NK-92 (cell line): ENCODE data around the gene MBLAC1.
"Not testable (repeated sequence)": the region's sequence is repeated elsewhere in the genome, so short reads cannot be mapped to it uniquely, and the experiment has no call there.

ENCODE experiments used
- DNase-seq: peaks from one replicate; lab custom pipeline; 2025; ENCODE audit not compliant: unreplicated experiment; lab: John Stamatoyannopoulos, UW

Gene MBLAC1

GRCh38 chr7:100122067-100122466 lies 4.7 kb upstream of the MBLAC1 start:
- no peak for DNase-seq

GRCh38 chr7:100122568-100122967 lies 4.2 kb upstream of the MBLAC1 start:
- DNase-seq: no peak

GRCh38 chr7:100124301-100125230 lies 2.2 kb upstream of the MBLAC1 start:
- no peak for DNase-seq

GRCh38 chr7:100126239-100126930 lies 382 bp upstream of the MBLAC1 start:
- DNase-seq: no peak

- DNase-seq: no peak
These were observed 1.3 kb downstream of the MBLAC1 start for GRCh38 chr7:100127866-100128636.

GRCh38 chr7:100128637-100128963 lies 1.8 kb downstream of the MBLAC1 start:
- no peak for DNase-seq

- not testable (repeated sequence) for DNase-seq
These were observed 3.4 kb downstream of the MBLAC1 start for GRCh38 chr7:100130220-100130607.

- no peak for DNase-seq
These were observed 4.1 kb downstream of the MBLAC1 start for GRCh38 chr7:100130608-100131453.

- no peak for DNase-seq
These were observed 5.4 kb downstream of the MBLAC1 start for GRCh38 chr7:100132126-100132525.

GRCh38 chr7:100132697-100133151 lies 6.0 kb downstream of the MBLAC1 start:
- DNase-seq: no peak

GRCh38 chr7:100137851-100138760 lies 11.3 kb downstream of the MBLAC1 start:
- DNase-seq: no peak

GRCh38 chr7:100141555-100141949 lies 14.8 kb downstream of the MBLAC1 start:
- no peak for DNase-seq

GRCh38 chr7:100142461-100142860 lies 15.7 kb downstream of the MBLAC1 start:
- no peak for DNase-seq

GRCh38 chr7:100146350-100146749 lies 19.6 kb downstream of the MBLAC1 start:
- not testable (repeated sequence) for DNase-seq

GRCh38 chr7:100147278-100147677 lies 20.5 kb downstream of the MBLAC1 start:
- DNase-seq: no peak

- no peak for DNase-seq
These were observed 21.4 kb downstream of the MBLAC1 start for GRCh38 chr7:100148225-100148558.

- DNase-seq: peak; percentile 99
These were observed 22.0 kb downstream of the MBLAC1 start, which contains the start of gene LAMTOR4 for GRCh38 chr7:100148559-100149328. LAMTOR4 (plus strand) TSS chr7:100148918; CDS start chr7:100148973, 55 bp downstream.

GRCh38 chr7:100152404-100152803 lies 25.6 kb downstream of the MBLAC1 start:
- no peak for DNase-seq
